MM.1S (cell line): ENCODE results near the gene REPS1.

Experiments used
- DNase-seq: peaks from one replicate; pipeline ENCODE4 v3.0.0-alpha.2; 2015
- H2AFZ ChIP-seq: fragments of 300-600 bp; sonication (generic); 2 replicates; pipeline ENCODE4 v1.6.0; 2016; ENCODE audit warnings: antibody characterized with exemption, low read length
- H3F3A ChIP-seq: fragments of 300-600 bp; sonication (generic); 2 replicates; pipeline ENCODE4 v1.6.1; 2016; ENCODE audit warnings: mild to moderate bottlenecking, antibody characterized with exemption, low read length, moderate library complexity, mixed read lengths; ENCODE audit not compliant: insufficient read depth
- H3K27ac ChIP-seq: fragments of 300-600 bp; sonication (generic); 2 replicates; pipeline ENCODE4 v1.5.1; 2016; ENCODE audit warnings: mild to moderate bottlenecking, low read length
- H3K27me3 ChIP-seq: fragments of 300-600 bp; sonication (generic); replicated peaks from 2 replicates; pipeline ENCODE4 v1.6.0; 2016; ENCODE audit warnings: low read length; ENCODE audit not compliant: insufficient read depth
- H3K36me3 ChIP-seq: fragments of 300-600 bp; sonication (generic); replicated peaks from 2 replicates; pipeline ENCODE4 v1.6.1; 2016; ENCODE audit warnings: mild to moderate bottlenecking, low read length, mixed read lengths; ENCODE audit not compliant: insufficient read depth
- H3K4me1 ChIP-seq: fragments of 300-600 bp; sonication (generic); 2 replicates; pipeline ENCODE4 v1.6.1; 2016; ENCODE audit warnings: low read length, mixed read lengths
- H3K4me2 ChIP-seq: fragments of 300-600 bp; sonication (generic); 2 replicates; pipeline ENCODE4 v1.6.0; 2016; ENCODE audit warnings: low read depth, low read length
- H3K4me3 ChIP-seq: fragments of 300-600 bp; sonication (generic); 2 replicates; pipeline ENCODE4 v1.5.1; 2016; ENCODE audit warnings: low read length, mixed read lengths
- H3K79me2 ChIP-seq: fragments of 300-600 bp; sonication (generic); 2 replicates; pipeline ENCODE4 v1.6.1; 2016; ENCODE audit warnings: mixed run types, low read length, mixed read lengths
- H3K9ac ChIP-seq: fragments of 300-600 bp; sonication (generic); 2 replicates; pipeline ENCODE4 v1.6.1; 2016; ENCODE audit warnings: low read length, mixed read lengths
- H3K9me2 ChIP-seq: fragments of 300-600 bp; sonication (generic); replicated peaks from 2 replicates; pipeline ENCODE4 v1.6.1; 2016; ENCODE audit warnings: mild to moderate bottlenecking, low read length, mixed read lengths; ENCODE audit not compliant: insufficient read depth
- H3K9me3 ChIP-seq: fragments of 300-600 bp; sonication (generic); replicated peaks from 2 replicates; pipeline ENCODE4 v1.6.1; 2016; ENCODE audit warnings: mild to moderate bottlenecking, low read length, mixed read lengths; ENCODE audit not compliant: insufficient read depth
- H4K20me1 ChIP-seq: fragments of 300-600 bp; sonication (generic); 2 replicates; pipeline ENCODE4 v1.6.1; 2016; ENCODE audit warnings: mild to moderate bottlenecking, low read length, moderate library complexity, mixed read lengths; ENCODE audit not compliant: insufficient read depth
- CTCF ChIP-seq: fragments of 300-600 bp; sonication (generic); IDR thresholded peaks from 2 replicates; pipeline ENCODE4 v1.5.1; 2016; ENCODE audit warnings: antibody characterized with exemption, low read length, mixed read lengths
- EZH2 ChIP-seq: fragments of 300-600 bp; sonication (generic); optimal IDR thresholded peaks from 2 replicates; pipeline ENCODE3; 2017; ENCODE audit warnings: low read depth, mild to moderate bottlenecking, antibody characterized with exemption, low read length, mixed read lengths
- EZH2phosphoT487 ChIP-seq: fragments of 300-600 bp; sonication (generic); IDR thresholded peaks from 2 replicates; pipeline ENCODE4 v1.6.1; 2018; ENCODE audit warnings: antibody characterized with exemption, low read length

The REPS1 gene

GRCh38 chr6:139017227-139017626 is 29.2 kb upstream of the REPS1 start:
- H3K4me3 ChIP-seq = no peak overlapping the region
- no peaks in the 10 kb centered on the region for H3K79me2 ChIP-seq
- H3K9me2 ChIP-seq = no peaks in the 10 kb centered on the region
- H3K27ac ChIP-seq = no peak overlapping the region
- no peaks in the 10 kb centered on the region for H3K4me1 ChIP-seq
- no peaks in the 10 kb centered on the region for H3F3A ChIP-seq
- H2AFZ ChIP-seq = no peak overlapping the region
- no peaks in the 10 kb centered on the region for H3K36me3 ChIP-seq
- TF ChIP-seq EZH2phosphoT487 (no peak), CTCF (no peak), EZH2 (no peak)
- no peaks in the 10 kb centered on the region for H3K9me3 ChIP-seq
- H3K4me2 ChIP-seq = no peak overlapping the region
- no peak overlapping the region for H3K9ac ChIP-seq
- no peaks in the 10 kb centered on the region for H3K27me3 ChIP-seq
- DNase-seq = no peak
- no peaks in the 10 kb centered on the region for H4K20me1 ChIP-seq

- Histone ChIP-seq H3K36me3 (no peaks in the 10 kb centered on the region), H3K4me3 (no peak overlapping the region), H2AFZ (no peak overlapping the region), H3K79me2 (no peaks in the 10 kb centered on the region), H3K9ac (no peak overlapping the region), H4K20me1 (no peaks in the 10 kb centered on the region), H3F3A (no peaks in the 10 kb centered on the region), H3K4me1 (no peaks in the 10 kb centered on the region), H3K27ac (no peak overlapping the region), H3K9me3 (no peaks in the 10 kb centered on the region), H3K9me2 (no peaks in the 10 kb centered on the region), H3K27me3 (no peaks in the 10 kb centered on the region), H3K4me2 (no peak overlapping the region)
- DNase-seq = no peak
- TF ChIP-seq EZH2phosphoT487 (no peak), EZH2 (no peak)
Observed at GRCh38 chr6:139016337-139017213, 28.5 kb upstream of the REPS1 start.

- Histone ChIP-seq H3K27me3 (no peaks in the 10 kb centered on the region), H4K20me1 (no peaks in the 10 kb centered on the region), H3K4me3 (no peak overlapping the region), H3K9me2 (no peaks in the 10 kb centered on the region), H2AFZ (no peak overlapping the region), H3K36me3 (no peaks in the 10 kb centered on the region), H3K4me1 (no peaks in the 10 kb centered on the region), H3F3A (no peaks in the 10 kb centered on the region), H3K79me2 (no peaks in the 10 kb centered on the region), H3K27ac (no peak overlapping the region), H3K4me2 (no peak overlapping the region), H3K9me3 (no peaks in the 10 kb centered on the region), H3K9ac (no peak overlapping the region)
- no peak for TF ChIP-seq EZH2phosphoT487
- no peak for TF ChIP-seq EZH2
- no peak for TF ChIP-seq CTCF
- DNase-seq = no peak
Observed at GRCh38 chr6:139014945-139015344, 26.9 kb upstream of the REPS1 start.

GRCh38 chr6:139013185-139013800 is 25.2 kb upstream of the REPS1 start:
- Histone ChIP-seq H3K27me3 (no peaks in the 10 kb centered on the region), H3K4me2 (no peak overlapping the region), H4K20me1 (no peaks in the 10 kb centered on the region), H3K79me2 (no peaks in the 10 kb centered on the region), H3K9me2 (no peaks in the 10 kb centered on the region), H3K9ac (no peak overlapping the region), H3F3A (no peaks in the 10 kb centered on the region), H2AFZ (no peak overlapping the region), H3K4me1 (no peaks in the 10 kb centered on the region), H3K4me3 (no peak overlapping the region), H3K36me3 (no peaks in the 10 kb centered on the region), H3K27ac (no peak overlapping the region), H3K9me3 (no peaks in the 10 kb centered on the region)
- no peak for TF ChIP-seq CTCF
- no peak for TF ChIP-seq EZH2phosphoT487
- no peak for TF ChIP-seq EZH2
- no peak for DNase-seq
